H1 (cell line): Measurements from ENCODE around the gene KAT8. TPM values are rescaled to one million over a fixed set of nuclear protein-coding genes. Genes with fewer than 3 reads are reported as not detected.

Experiments used
- SUZ12 ChIP-seq: fragments of 200-600 bp; sonication (generic); IDR thresholded peaks from 2 replicates; pipeline ENCODE4 v1.6.1; 2012; ENCODE audit warnings: mild to moderate bottlenecking, inconsistent platforms, low read length, moderate library complexity, mixed read lengths
- polyA plus RNA-seq, 7 experiments: library from polyadenylated mRNA; depleted of rRNA in 3 of 7; stranded (reverse) in 5 of 7; unstranded in 2 of 7; fragments of >200 nt in 5 of 7; fragments of 200-250 nt in 2 of 7; gene quantifications; 1 replicate in 5 of 7; 2 replicates in 1 of 7; 4 replicates in 1 of 7; pipeline versions ENCODE4 v1.2.1 to v1.2.3, GENCODE V29; 2011 to 2013; ENCODE audit warnings: missing spikeins in 2 of 7, mixed read lengths in 2 of 7
- total RNA-seq: library from RNA; stranded (reverse); fragmentation: NEBNext Ultra II Directional; extraction: Animal tissue kit (Norgen Biotek cat#: 25700); gene quantifications from 2 replicates; pipeline ENCODE4 v1.2.1, GENCODE V29; 2021
- TF ChIP-seq, protein P1 (sequence below): fragments of 300-600 bp; sonication (generic); IDR thresholded peaks from 2 replicates; pipeline ENCODE4 v1.7.1; 2012; ENCODE audit warnings: low read length, moderate library complexity, mild to moderate bottlenecking, inconsistent platforms; ENCODE audit not compliant: insufficient replicate concordance

KAT8 gene
- total and polyA plus RNA-seq, 2 of the 8 experiments (the other 6 are each of a cell fraction or from before 2014, with no cell fraction given) = 52.6 to 61.6 TPM

DNA sequence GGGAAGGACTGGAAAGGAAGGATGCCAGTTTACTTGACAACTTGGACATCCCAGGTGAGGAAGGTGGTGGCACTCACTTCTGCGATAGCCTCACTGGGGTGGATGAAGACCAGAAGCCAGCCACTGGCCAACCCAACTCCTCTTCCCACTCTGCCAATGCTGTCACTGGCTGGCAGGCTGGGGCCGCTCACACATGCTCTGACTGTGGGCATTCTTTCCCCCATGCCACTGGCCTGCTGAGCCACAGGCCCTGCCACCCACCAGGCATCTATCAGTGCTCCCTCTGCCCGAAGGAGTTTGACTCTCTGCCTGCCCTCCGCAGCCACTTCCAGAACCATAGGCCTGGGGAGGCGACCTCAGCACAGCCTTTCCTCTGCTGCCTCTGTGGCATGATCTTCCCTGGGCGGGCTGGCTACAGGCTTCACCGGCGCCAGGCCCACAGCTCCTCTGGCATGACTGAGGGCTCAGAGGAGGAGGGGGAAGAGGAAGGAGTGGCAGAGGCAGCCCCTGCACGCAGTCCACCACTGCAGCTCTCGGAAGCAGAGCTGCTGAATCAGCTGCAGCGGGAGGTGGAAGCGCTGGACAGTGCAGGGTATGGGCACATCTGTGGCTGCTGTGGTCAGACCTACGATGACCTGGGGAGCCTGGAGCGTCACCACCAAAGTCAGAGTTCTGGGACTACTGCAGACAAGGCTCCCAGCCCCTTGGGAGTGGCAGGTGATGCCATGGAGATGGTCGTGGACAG is 38.7 kb upstream of the KAT8 start (continued):
- TF ChIP-seq, protein P1, sequence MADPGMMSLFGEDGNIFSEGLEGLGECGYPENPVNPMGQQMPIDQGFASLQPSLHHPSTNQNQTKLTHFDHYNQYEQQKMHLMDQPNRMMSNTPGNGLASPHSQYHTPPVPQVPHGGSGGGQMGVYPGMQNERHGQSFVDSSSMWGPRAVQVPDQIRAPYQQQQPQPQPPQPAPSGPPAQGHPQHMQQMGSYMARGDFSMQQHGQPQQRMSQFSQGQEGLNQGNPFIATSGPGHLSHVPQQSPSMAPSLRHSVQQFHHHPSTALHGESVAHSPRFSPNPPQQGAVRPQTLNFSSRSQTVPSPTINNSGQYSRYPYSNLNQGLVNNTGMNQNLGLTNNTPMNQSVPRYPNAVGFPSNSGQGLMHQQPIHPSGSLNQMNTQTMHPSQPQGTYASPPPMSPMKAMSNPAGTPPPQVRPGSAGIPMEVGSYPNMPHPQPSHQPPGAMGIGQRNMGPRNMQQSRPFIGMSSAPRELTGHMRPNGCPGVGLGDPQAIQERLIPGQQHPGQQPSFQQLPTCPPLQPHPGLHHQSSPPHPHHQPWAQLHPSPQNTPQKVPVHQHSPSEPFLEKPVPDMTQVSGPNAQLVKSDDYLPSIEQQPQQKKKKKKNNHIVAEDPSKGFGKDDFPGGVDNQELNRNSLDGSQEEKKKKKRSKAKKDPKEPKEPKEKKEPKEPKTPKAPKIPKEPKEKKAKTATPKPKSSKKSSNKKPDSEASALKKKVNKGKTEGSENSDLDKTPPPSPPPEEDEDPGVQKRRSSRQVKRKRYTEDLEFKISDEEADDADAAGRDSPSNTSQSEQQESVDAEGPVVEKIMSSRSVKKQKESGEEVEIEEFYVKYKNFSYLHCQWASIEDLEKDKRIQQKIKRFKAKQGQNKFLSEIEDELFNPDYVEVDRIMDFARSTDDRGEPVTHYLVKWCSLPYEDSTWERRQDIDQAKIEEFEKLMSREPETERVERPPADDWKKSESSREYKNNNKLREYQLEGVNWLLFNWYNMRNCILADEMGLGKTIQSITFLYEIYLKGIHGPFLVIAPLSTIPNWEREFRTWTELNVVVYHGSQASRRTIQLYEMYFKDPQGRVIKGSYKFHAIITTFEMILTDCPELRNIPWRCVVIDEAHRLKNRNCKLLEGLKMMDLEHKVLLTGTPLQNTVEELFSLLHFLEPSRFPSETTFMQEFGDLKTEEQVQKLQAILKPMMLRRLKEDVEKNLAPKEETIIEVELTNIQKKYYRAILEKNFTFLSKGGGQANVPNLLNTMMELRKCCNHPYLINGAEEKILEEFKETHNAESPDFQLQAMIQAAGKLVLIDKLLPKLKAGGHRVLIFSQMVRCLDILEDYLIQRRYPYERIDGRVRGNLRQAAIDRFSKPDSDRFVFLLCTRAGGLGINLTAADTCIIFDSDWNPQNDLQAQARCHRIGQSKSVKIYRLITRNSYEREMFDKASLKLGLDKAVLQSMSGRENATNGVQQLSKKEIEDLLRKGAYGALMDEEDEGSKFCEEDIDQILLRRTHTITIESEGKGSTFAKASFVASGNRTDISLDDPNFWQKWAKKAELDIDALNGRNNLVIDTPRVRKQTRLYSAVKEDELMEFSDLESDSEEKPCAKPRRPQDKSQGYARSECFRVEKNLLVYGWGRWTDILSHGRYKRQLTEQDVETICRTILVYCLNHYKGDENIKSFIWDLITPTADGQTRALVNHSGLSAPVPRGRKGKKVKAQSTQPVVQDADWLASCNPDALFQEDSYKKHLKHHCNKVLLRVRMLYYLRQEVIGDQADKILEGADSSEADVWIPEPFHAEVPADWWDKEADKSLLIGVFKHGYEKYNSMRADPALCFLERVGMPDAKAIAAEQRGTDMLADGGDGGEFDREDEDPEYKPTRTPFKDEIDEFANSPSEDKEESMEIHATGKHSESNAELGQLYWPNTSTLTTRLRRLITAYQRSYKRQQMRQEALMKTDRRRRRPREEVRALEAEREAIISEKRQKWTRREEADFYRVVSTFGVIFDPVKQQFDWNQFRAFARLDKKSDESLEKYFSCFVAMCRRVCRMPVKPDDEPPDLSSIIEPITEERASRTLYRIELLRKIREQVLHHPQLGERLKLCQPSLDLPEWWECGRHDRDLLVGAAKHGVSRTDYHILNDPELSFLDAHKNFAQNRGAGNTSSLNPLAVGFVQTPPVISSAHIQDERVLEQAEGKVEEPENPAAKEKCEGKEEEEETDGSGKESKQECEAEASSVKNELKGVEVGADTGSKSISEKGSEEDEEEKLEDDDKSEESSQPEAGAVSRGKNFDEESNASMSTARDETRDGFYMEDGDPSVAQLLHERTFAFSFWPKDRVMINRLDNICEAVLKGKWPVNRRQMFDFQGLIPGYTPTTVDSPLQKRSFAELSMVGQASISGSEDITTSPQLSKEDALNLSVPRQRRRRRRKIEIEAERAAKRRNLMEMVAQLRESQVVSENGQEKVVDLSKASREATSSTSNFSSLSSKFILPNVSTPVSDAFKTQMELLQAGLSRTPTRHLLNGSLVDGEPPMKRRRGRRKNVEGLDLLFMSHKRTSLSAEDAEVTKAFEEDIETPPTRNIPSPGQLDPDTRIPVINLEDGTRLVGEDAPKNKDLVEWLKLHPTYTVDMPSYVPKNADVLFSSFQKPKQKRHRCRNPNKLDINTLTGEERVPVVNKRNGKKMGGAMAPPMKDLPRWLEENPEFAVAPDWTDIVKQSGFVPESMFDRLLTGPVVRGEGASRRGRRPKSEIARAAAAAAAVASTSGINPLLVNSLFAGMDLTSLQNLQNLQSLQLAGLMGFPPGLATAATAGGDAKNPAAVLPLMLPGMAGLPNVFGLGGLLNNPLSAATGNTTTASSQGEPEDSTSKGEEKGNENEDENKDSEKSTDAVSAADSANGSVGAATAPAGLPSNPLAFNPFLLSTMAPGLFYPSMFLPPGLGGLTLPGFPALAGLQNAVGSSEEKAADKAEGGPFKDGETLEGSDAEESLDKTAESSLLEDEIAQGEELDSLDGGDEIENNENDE = no peak
- no peak for TF ChIP-seq SUZ12
